K562 (cell line): ENCODE results near the gene PALMD. TPM values are rescaled to one million over a fixed set of nuclear protein-coding genes. Genes with fewer than 3 reads are reported as not detected.

Source experiments
- CBX2 ChIP-seq: fragments of 200-600 bp; sonication (generic); IDR thresholded peaks from one replicate; pipeline ENCODE4 v1.6.1; 2012; ENCODE audit warnings: mild to moderate bottlenecking, low read length, inconsistent platforms; ENCODE audit not compliant: insufficient read depth, poor library complexity, severe bottlenecking
- CBX8 ChIP-seq: fragments of 200-600 bp; sonication (generic); IDR thresholded peaks from 2 replicates; pipeline ENCODE4 v1.6.1; 2012; ENCODE audit warnings: borderline replicate concordance, mixed run types, low read depth, mild to moderate bottlenecking, moderate library complexity, mixed read lengths, low read length, control low read depth, inconsistent platforms; ENCODE audit not compliant: poor library complexity, severe bottlenecking; ENCODE audit errors: extremely low read depth
- CREBBP ChIP-seq: IDR thresholded peaks from one replicate; pipeline ENCODE4 v1.6.1; 2012; ENCODE audit warnings: low read depth, mild to moderate bottlenecking, control low read depth, inconsistent platforms, low read length
- DMBX1 ChIP-seq: fragments of 250-450 bp; sonication (Bioruptor Pico); IDR thresholded peaks from 2 replicates; pipeline ENCODE4 v1.8.0; 2022; ENCODE audit warnings: inconsistent platforms, mild to moderate bottlenecking, moderate library complexity, borderline replicate concordance
- EP300 ChIP-seq: IDR thresholded peaks from 2 replicates; pipeline ENCODE4 v1.6.1; 2012; ENCODE audit warnings: low read length, improper control_type of control experiment
- EP400 ChIP-seq: fragments of 450-650 bp; IDR thresholded peaks from 2 replicates; pipeline ENCODE4 v1.6.1; 2017; ENCODE audit warnings: antibody characterized with exemption, mild to moderate bottlenecking, moderate library complexity
- IFI16 ChIP-seq: fragments of 250-450 bp; sonication (Bioruptor Pico); IDR thresholded peaks from 2 replicates; pipeline ENCODE4 v2.1.2; 2022; ENCODE audit warnings: mild to moderate bottlenecking, inconsistent platforms
- L3MBTL2 ChIP-seq: fragments of 450-650 bp; IDR thresholded peaks from 2 replicates; pipeline ENCODE4 v1.6.1; 2016; ENCODE audit warnings: mild to moderate bottlenecking, moderate library complexity
- MEF2D ChIP-seq: conservative IDR thresholded peaks from 2 replicates; pipeline ENCODE4 v1.6.1; 2016; ENCODE audit warnings: low read depth, missing genetic modification characterization, missing compliant biosample characterization
- MEIS2 ChIP-seq: fragments of 450-650 bp; IDR thresholded peaks from 2 replicates; pipeline ENCODE4 v1.6.1; 2014; ENCODE audit warnings: mild to moderate bottlenecking; ENCODE audit not compliant: partially characterized antibody
- MIER1 ChIP-seq: fragments of 450-650 bp; IDR thresholded peaks from 2 replicates; pipeline ENCODE4 v1.6.1; 2016; ENCODE audit warnings: antibody characterized with exemption, mild to moderate bottlenecking, low read depth
- MYNN ChIP-seq, 2 experiments: sonication (generic); formaldehyde crosslinking in 1 of 2; IDR thresholded peaks; 2 replicates each; pipeline versions ENCODE4 v1.5.0 to v1.6.1; 2016 to 2020; ENCODE audit warnings: antibody characterized with exemption in 1 of 2, missing genetic modification reagents in 1 of 2
- NCOA2 ChIP-seq, 2 experiments: fragments of 450-650 bp; IDR thresholded peaks; 2 replicates each; pipeline ENCODE4 v1.6.1; 2018; ENCODE audit warnings: mild to moderate bottlenecking in 2 of 2, moderate library complexity in 1 of 2; ENCODE audit not compliant: partially characterized antibody in 2 of 2
- NELFE ChIP-seq: IDR thresholded peaks from 2 replicates; pipeline ENCODE4 v1.6.1; 2011; ENCODE audit warnings: mild to moderate bottlenecking; ENCODE audit not compliant: insufficient read depth, insufficient read length
- NR2C2 ChIP-seq, 2 experiments: fragments of 200-800 bp in 1 of 2; sonication (Bioruptor generic) in 1 of 2; sonication (generic) in 1 of 2; formaldehyde crosslinking in 1 of 2; IDR thresholded peaks; 2 replicates each; pipeline versions ENCODE4 v1.6.1 to v1.8.0; 2016 to 2022; ENCODE audit warnings: mild to moderate bottlenecking in 1 of 2, missing compliant biosample characterization in 1 of 2, missing genetic modification characterization in 1 of 2, missing genetic modification reagents in 1 of 2
- OTX1 ChIP-seq: fragments of 450-650 bp; formaldehyde crosslinking; IDR thresholded peaks from 2 replicates; pipeline ENCODE4 v1.4.0; 2022; ENCODE audit warnings: mild to moderate bottlenecking
- PHF21A ChIP-seq: fragments of 450-650 bp; IDR thresholded peaks from 2 replicates; pipeline ENCODE4 v1.6.1; 2017; ENCODE audit warnings: low read depth, borderline replicate concordance
- POLR3G ChIP-seq: IDR thresholded peaks from 2 replicates; pipeline ENCODE4 v1.6.1; 2011; ENCODE audit not compliant: insufficient read length, insufficient replicate concordance; ENCODE audit errors: extremely low read depth
- SMAD4 ChIP-seq: fragments of 250-450 bp; sonication (Bioruptor Pico); conservative IDR thresholded peaks from 2 replicates; pipeline ENCODE4 v1.8.0; 2021; ENCODE audit warnings: inconsistent platforms, mild to moderate bottlenecking, moderate library complexity
- TCF3 ChIP-seq: sonication (generic); formaldehyde crosslinking; IDR thresholded peaks from 2 replicates; pipeline ENCODE4 v1.4.0; 2020; ENCODE audit warnings: mild to moderate bottlenecking, missing genetic modification reagents
- THAP7 ChIP-seq: fragments of 250-450 bp; sonication (Bioruptor Pico); IDR thresholded peaks from 2 replicates; pipeline ENCODE4 v1.5.0; 2021
- ZBTB1 ChIP-seq: sonication (generic); formaldehyde crosslinking; IDR thresholded peaks from 2 replicates; pipeline ENCODE4 v1.8.1; 2023; ENCODE audit warnings: missing genetic modification reagents, low read depth, mild to moderate bottlenecking, borderline replicate concordance
- ZC3H8 ChIP-seq: fragments of 450-650 bp; IDR thresholded peaks from 2 replicates; pipeline ENCODE4 v1.6.1; 2017
- ZHX1 ChIP-seq: fragments of 150-350 bp; conservative IDR thresholded peaks from 2 replicates; pipeline ENCODE4 v1.6.1; 2014; ENCODE audit warnings: low read length
- ZNF3 ChIP-seq: fragments of 250-450 bp; sonication (Bioruptor Pico); IDR thresholded peaks from 2 replicates; pipeline ENCODE4 v1.5.0; 2021; ENCODE audit warnings: mild to moderate bottlenecking, moderate library complexity
- ZNF445 ChIP-seq: fragments of 250-450 bp; sonication (Bioruptor Pico); IDR thresholded peaks from 2 replicates; pipeline ENCODE4 v1.4.0; 2020; ENCODE audit warnings: low read depth, mild to moderate bottlenecking, moderate library complexity
- ZNF551 ChIP-seq: fragments of 250-450 bp; sonication (Bioruptor Pico); IDR thresholded peaks from 2 replicates; pipeline ENCODE4 v1.5.0; 2021; ENCODE audit warnings: mild to moderate bottlenecking, moderate library complexity
- ZNF583 ChIP-seq: fragments of 250-450 bp; sonication (Bioruptor Pico); IDR thresholded peaks from 2 replicates; pipeline ENCODE4 v1.4.0; 2020
- ZNF785 ChIP-seq: fragments of 250-450 bp; sonication (Bioruptor Pico); IDR thresholded peaks from 2 replicates; pipeline ENCODE4 v1.4.0; 2020; ENCODE audit warnings: mild to moderate bottlenecking
- polyA plus RNA-seq, 8 experiments: library from polyadenylated mRNA; depleted of rRNA in 4 of 8; stranded (reverse) in 5 of 8; unstranded in 3 of 8; fragments of >200 nt; fragmentation: Nextera tagmentation in 2 of 8; fragmentation: Illumina TruSeq in 1 of 8; extraction: Ambion mirVana in 2 of 8; extraction: Trizol in 1 of 8; gene quantifications; 2 replicates each; pipeline versions ENCODE4 v1.2.1 to v1.2.3, GENCODE V29; 2011 to 2014; ENCODE audit warnings: inconsistent platforms in 1 of 8, missing spikeins in 1 of 8
- total RNA-seq, 7 experiments: library from RNA; depleted of rRNA in 6 of 7; stranded (reverse); fragments of >200 nt in 6 of 7; fragmentation: Illumina TruSeq in 2 of 7; extraction: Trizol in 2 of 7; gene quantifications; 2 replicates each; pipeline versions ENCODE4 v1.2.1 to v1.2.3, GENCODE V29; 2011 to 2021; ENCODE audit warnings: low replicate concordance in 1 of 7

PALMD gene
- total and polyA plus RNA-seq, 9 of the 15 experiments (the other 6 are each of a cell fraction or from before 2014, with no cell fraction given), result 2.7 to 13.5 (median 5.4) TPM

- TF ChIP-seq NR2C2 (CRISPR knock-in tag; IDR thresholded peaks at IDR 0.05) (no peak), NR2C2 (tag; IDR thresholded peaks at IDR 0.05) (no peak), ZNF583 (CRISPR knock-in tag) (no peak), IFI16 (CRISPR knock-in tag) (no peak), CBX8 (no peak), SMAD4 (0 out of 2 replicates have a peak, but pooled peaks have one; percentile 22), EP300 (peak; percentile 69), EP400 (no peak), ZNF551 (CRISPR knock-in tag) (no peak), ZBTB1 (CRISPR knock-in tag) (no peak), DMBX1 (CRISPR knock-in tag) (no peak), ZNF445 (CRISPR knock-in tag) (no peak), CBX2 (no peak), L3MBTL2 (peak; percentile 18; the same call in 1 of the 2 replicates), ZNF3 (no peak), ZHX1 (no peak), CREBBP (no peak), TCF3 (CRISPR knock-in tag) (peak; percentile 67), MEIS2 (peak; percentile 30), ZC3H8 (no peak), ZNF785 (CRISPR knock-in tag) (no peak), MIER1 (no peak), POLR3G (no peak), NCOA2 (IDR thresholded peaks at IDR 0.05; ENCODE audit: partially characterized antibody in 2 of 2) (no peak), PHF21A (no peak), MYNN (IDR thresholded peaks at IDR 0.05) (no peak), MYNN (CRISPR knock-in tag; IDR thresholded peaks at IDR 0.05) (no peak), NELFE (no peak), MEF2D (tag) (no peak), THAP7 (CRISPR knock-in tag) (no peak), OTX1 (CRISPR knock-in tag) (0 out of 2 replicates have a peak, but pooled peaks have one; percentile 32)
Observed at GRCh38 chr1:99642053-99642452, 3.9 kb upstream of the PALMD start (continued).
